Brain microvascular endothelial cell (primary cell): Measurements from ENCODE around the gene CARNS1.

Source experiments
- DNase-seq: peaks from one replicate; pipeline ENCODE4 v3.0.0-alpha.2; 2020
- H3K27ac ChIP-seq: fragments of 250-450 bp; sonication (Bioruptor Pico); 2 replicates; pipeline ENCODE4 v1.5.1; 2020; ENCODE audit warnings: mild to moderate bottlenecking, moderate library complexity
- H3K27me3 ChIP-seq: fragments of 250-450 bp; sonication (Bioruptor Pico); replicated peaks from 2 replicates; pipeline ENCODE4 v1.5.1; 2020; ENCODE audit warnings: mild to moderate bottlenecking
- H3K36me3 ChIP-seq: fragments of 250-450 bp; sonication (Bioruptor Pico); replicated peaks from 2 replicates; pipeline ENCODE4 v1.5.1; 2020; ENCODE audit warnings: mild to moderate bottlenecking
- H3K4me3 ChIP-seq: 2 replicates; pipeline ENCODE4 v1.5.1; 2011; ENCODE audit warnings: low read depth, mild to moderate bottlenecking, control low read depth, low read length, moderate library complexity
- CTCF ChIP-seq: IDR thresholded peaks from 2 replicates; pipeline ENCODE4 v1.5.1; 2011; ENCODE audit warnings: low read depth, mild to moderate bottlenecking, moderate library complexity, low read length, control low read depth, inconsistent platforms; ENCODE audit errors: missing control alignments
- in situ Hi-C: cut with HindIII; loops from 2 replicates; pipeline ENCODE4 v1.10.0; 2017; ENCODE audit warnings: low sequenced_read_pairs, low pct_ligation_motif_present

CARNS1 gene

GRCh38 chr11:67406420-67406968 lies 9.0 kb upstream of the CARNS1 start:
- Histone ChIP-seq H3K27ac (no peak overlapping the region), H3K27me3 (peaks cover 3% of the 10 kb centered on the region), H3K36me3 (no peaks in the 10 kb centered on the region), H3K4me3 (no peak overlapping the region)
- no peak for DNase-seq
- in situ Hi-C loops, result no loop called here
- TF ChIP-seq CTCF, result no peak

DNA sequence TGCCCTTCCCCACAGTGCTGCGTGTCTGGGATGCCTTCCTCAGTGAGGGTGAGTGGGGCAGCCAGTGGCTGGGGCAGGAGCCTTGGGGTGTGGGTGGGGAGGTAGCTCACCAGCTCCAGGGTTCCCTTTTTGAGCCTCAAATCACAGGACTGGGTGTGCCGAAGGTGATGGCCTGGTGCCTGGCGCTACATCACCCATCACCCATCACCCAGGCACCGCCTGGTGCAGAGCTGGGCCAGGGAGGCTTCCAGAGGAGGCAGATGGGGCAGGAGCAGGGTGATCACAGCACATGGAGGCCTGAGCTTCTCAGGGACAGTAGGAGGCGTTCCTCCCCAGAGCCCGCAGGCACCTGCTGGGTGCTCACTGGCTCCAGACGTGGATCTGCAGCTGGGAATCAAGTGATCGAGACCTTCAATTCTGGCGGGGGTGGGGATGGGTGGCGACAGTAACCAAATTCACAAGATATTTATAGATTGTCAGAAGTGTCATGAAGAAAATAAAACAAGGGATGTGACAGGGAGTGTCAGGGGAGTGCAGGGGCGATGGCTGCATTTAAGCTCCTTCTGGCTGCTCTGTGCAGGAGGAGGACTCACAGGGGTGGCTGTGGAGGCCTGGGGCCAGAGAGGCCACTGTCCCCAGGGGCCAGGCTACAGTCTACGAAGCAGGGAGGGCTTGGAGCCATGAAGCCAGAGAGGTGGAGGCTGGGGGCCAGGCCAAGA lies 8.3 kb upstream of the CARNS1 start:
- H3K4me3 ChIP-seq, result no peak overlapping the region
- in situ Hi-C loops, result no loop called here
- TF ChIP-seq CTCF, result no peak
- no peak for DNase-seq
- peaks cover 8% of the 10 kb centered on the region for H3K27me3 ChIP-seq
- no peak overlapping the region for H3K27ac ChIP-seq
- H3K36me3 ChIP-seq, result no peaks in the 10 kb centered on the region

- no peak for DNase-seq
- in situ Hi-C loops, result no loop called here
- H3K4me3 ChIP-seq, result no peak overlapping the region
- H3K27me3 ChIP-seq, result peaks cover 10% of the 10 kb centered on the region
- H3K27ac ChIP-seq, result no peak overlapping the region
- no peaks in the 10 kb centered on the region for H3K36me3 ChIP-seq
- no peak for TF ChIP-seq CTCF
Observed at GRCh38 chr11:67407688-67408163, 7.8 kb upstream of the CARNS1 start.

DNA sequence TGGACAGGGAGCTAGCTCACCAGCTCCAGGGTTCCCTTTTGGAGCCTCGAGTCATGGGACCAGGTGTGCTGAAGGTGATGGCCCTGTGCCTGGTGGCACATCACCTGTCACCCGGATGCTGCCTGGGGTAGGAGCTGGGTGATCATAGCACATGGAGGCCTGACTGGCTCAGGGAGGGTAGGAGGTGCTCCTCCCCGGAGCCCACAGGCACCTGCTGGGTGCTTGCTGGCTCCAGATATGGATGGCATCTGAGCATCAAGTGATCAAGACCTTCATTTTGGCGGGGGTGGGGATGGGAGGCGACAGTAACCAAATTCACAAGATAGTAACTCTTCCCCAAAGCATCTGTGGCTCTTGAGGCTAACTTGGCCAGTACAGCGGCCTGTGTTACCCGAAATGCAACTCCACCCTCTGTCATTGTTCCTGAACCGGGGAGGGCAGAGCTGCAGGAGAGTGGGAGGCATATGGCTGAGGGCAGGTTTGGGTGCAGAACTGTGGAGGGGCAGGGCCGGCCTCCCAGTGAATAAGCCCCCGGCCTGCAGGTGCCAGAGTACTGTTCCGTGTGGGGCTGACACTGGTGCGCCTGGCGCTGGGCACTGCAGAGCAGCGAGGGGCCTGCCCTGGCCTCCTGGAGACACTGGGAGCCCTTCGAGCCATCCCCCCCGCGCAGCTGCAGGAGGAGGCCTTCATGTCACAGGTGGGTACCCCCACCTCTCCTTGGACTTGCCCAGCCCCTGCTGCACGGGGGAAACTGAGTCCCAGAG lies 6.9 kb upstream of the CARNS1 start:
- Histone ChIP-seq H3K4me3 (no peak overlapping the region), H3K27ac (no peak overlapping the region), H3K36me3 (no peaks in the 10 kb centered on the region), H3K27me3 (peaks cover 10% of the 10 kb centered on the region)
- in situ Hi-C loops, result no loop called here
- DNase-seq, result no peak
- no peak for TF ChIP-seq CTCF

DNA sequence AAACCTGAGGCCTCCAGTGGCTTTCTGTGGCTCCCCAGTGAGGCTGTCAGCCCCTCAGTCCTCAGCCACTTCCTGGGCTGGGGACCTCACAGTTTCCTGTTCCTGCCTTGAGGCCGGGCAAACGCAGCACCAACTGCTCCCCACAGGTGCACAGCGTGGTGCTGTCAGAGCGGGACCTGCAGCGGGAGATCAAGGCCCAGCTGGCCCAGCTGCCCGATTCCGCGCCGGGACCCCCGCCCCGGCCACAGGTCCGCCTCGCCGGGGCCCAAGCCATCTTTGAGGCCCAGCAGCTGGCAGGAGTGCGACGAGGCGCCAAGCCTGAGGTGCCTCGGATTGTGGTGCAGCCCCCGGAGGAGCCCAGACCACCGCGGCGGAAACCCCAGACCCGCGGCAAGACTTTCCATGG lies 6.2 kb upstream of the CARNS1 start:
- peaks cover 10% of the 10 kb centered on the region for H3K27me3 ChIP-seq
- in situ Hi-C loops, result no loop called here
- no peak overlapping the region for H3K4me3 ChIP-seq
- no peak for DNase-seq
- TF ChIP-seq CTCF, result no peak
- no peak overlapping the region for H3K27ac ChIP-seq
- H3K36me3 ChIP-seq, result no peaks in the 10 kb centered on the region
